IPS DF 6.9 (cell line): ENCODE data around the gene NIPBL.

ENCODE experiments used
- DNase-seq: peaks from one replicate; pipeline ENCODE4 v3.0.0-alpha.2; 2013; ENCODE audit warnings: low read depth, low spot score
- H3K27ac ChIP-seq: one replicate; pipeline ENCODE4 v1.5.1; 2013; ENCODE audit warnings: low read length, control low read depth
- H3K27me3 ChIP-seq: 2 replicates; pipeline ENCODE4 v1.6.1; 2013; ENCODE audit warnings: mild to moderate bottlenecking, low read length; ENCODE audit not compliant: control insufficient read depth, insufficient read depth
- H3K36me3 ChIP-seq: 2 replicates; pipeline ENCODE4 v1.6.1; 2013; ENCODE audit warnings: low read length; ENCODE audit not compliant: control insufficient read depth, insufficient read depth
- H3K4me1 ChIP-seq: 2 replicates; pipeline ENCODE4 v1.6.1; 2013; ENCODE audit warnings: low read length; ENCODE audit not compliant: control insufficient read depth, insufficient read depth
- H3K4me3 ChIP-seq: 2 replicates; pipeline ENCODE4 v1.5.1; 2013; ENCODE audit warnings: mild to moderate bottlenecking, low read length
- H3K9me3 ChIP-seq: 2 replicates; pipeline ENCODE4 v1.6.1; 2013; ENCODE audit warnings: low read length, inconsistent platforms; ENCODE audit not compliant: control insufficient read depth, insufficient read depth
- WGBS: extraction: QIAGEN DNeasy Blood & Tissue Kit; methylation state at CpG from one replicate; pipeline ENCODE4 v1.1.7; 2013; ENCODE audit warnings: mixed read lengths, missing lambda C conversion rate; ENCODE audit not compliant: insufficient read length, insufficient coverage; 5-methylcytosine and 5-hydroxymethylcytosine counted together

The NIPBL gene

DNA sequence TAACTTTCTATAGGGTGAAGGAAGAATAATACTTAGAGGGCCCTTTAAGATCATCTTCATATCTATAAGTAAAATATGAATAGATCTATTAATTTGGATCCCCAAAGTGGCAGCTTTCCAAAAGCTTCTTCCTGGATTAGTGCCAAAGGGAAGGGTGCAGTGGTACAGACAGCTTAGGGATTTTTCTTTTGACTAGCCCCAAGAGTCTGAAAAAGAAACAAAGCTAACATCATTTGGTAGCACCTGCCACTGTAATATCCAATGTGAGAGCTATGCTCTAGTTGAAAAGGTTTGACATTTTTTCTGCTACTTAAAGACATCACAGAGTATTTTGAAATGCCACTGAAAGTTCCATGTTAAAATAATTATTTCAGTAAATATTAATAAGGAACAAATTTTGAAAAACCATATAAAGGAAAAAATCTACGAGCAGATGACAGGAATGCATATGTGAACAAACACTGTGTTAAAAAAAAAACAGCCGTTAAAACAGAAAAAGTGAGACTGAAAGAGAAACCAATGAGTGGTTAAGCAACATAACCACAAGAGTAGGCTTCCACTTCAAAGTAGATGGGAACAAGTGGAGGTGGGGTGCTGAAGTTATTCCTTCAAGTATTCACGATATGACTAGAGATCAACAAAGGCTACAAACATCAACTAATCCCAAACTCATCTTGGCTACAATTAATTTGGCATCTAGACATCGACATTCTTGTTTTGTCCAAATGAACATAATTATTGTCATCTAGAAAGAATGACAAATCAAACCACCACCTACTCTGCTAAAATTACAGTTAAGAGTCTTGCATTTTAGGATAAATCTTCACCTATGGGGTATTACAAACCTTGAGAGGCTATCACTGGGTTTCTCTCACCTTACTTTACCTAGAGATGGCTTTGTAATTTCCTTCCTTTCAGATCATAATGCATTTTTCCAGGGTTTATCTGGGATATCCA is 235.1 kb downstream of the NIPBL start:
- Histone ChIP-seq H3K4me1 (no peaks in the 10 kb centered on the region), H3K36me3 (no peaks in the 10 kb centered on the region), H3K27me3 (no peaks in the 10 kb centered on the region), H3K9me3 (no peaks in the 10 kb centered on the region), H3K27ac (no peak overlapping the region), H3K4me3 (no peak overlapping the region)
- no peak for DNase-seq
- WGBS, result no CpG with 5 or more reads among the region's 4 CpGs

- DNase-seq, result no peak
- H3K36me3 ChIP-seq, result no peaks in the 10 kb centered on the region
- no peak overlapping the region for H3K4me3 ChIP-seq
- no CpG with 5 or more reads among the region's 3 CpGs for WGBS
- no peaks in the 10 kb centered on the region for H3K4me1 ChIP-seq
- no peak overlapping the region for H3K27ac ChIP-seq
- H3K27me3 ChIP-seq, result no peaks in the 10 kb centered on the region
- no peaks in the 10 kb centered on the region for H3K9me3 ChIP-seq
Measured at GRCh38 chr5:37112383-37112991, 235.9 kb downstream of the NIPBL start.
